HG02642 (cell line): ENCODE results near the gene UBE2S.
"Not testable (repeated sequence)": the region's sequence is repeated elsewhere in the genome, so short reads cannot be mapped to it uniquely, and the experiment has no call there.

Experiments
- ATAC-seq: cut with Tn5 transposase; IDR thresholded peaks from one replicate; pipeline ENCODE4 v1.9.1; 2021; ENCODE audit warnings: mild to moderate bottlenecking; ENCODE audit not compliant: unreplicated experiment, poor library complexity

UBE2S gene

GRCh38 chr19:55407550-55407799 lies at the start of gene UBE2S:
Gene UBE2S (minus strand): TSS chr19:55407788. CDS start chr19:55407589, 199 bp downstream.
- peak; percentile 28 for ATAC-seq

DNA sequence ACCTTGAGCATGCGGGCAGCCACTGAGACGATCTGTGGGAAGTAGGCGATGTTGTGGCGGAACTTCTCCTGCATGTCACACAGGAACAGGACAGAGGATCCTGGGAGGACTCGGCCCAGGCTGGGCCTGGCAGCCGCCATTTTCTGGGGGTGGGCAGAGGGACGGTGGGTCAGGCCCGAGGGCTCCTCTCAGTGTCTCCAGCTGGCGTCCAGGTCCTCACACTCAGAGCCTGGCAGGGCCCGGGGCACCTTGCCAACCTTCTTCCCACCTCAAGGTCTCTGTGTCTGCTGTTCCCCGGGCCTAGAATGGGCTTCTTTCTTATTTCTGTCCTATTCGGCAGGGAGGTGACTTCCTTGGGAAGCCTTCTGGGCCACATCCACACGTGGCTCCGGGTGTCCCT lies 48.8 kb upstream of the UBE2S start:
- no peak for ATAC-seq

- no peak for ATAC-seq
These were observed 48.1 kb upstream of the UBE2S start for GRCh38 chr19:55455576-55456235.

GRCh38 chr19:55454787-55455243 lies 47.2 kb upstream of the UBE2S start:
- no peak for ATAC-seq

DNA sequence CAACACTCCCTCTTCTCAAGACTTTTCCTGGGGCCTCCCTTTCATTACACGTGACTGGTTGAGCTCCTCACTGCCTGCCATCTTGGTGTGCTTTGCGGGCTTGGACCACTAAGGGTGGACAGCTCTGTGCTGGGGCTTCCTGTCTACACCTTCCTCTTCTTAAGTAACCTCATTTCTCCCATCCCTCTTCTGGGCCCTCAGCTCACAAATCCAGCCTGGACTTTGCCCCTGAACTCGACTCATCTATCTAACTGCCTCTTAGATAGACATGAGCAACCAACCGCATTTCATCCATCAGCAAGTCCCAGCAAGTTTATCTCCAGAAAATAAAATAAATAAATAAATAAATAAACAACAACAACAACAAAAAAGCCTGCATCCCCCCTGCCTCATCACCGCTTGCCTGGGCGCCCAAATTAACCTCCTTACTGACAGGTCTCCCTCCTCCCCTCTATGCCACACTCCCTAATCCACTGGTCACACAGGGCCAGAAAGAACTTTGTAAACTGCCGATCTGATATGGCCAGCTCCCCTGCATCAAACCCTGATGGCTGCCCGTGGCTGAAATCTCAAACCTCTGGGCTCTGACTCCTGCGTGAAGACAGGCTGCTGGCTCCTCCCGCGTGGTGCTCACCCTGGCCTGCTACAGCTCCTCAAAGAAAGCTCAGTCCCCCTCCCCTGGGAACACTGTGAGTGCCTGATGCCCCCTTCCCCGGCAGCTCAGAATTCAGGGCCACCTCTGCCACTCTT lies 46.1 kb upstream of the UBE2S start:
- ATAC-seq = no peak

DNA sequence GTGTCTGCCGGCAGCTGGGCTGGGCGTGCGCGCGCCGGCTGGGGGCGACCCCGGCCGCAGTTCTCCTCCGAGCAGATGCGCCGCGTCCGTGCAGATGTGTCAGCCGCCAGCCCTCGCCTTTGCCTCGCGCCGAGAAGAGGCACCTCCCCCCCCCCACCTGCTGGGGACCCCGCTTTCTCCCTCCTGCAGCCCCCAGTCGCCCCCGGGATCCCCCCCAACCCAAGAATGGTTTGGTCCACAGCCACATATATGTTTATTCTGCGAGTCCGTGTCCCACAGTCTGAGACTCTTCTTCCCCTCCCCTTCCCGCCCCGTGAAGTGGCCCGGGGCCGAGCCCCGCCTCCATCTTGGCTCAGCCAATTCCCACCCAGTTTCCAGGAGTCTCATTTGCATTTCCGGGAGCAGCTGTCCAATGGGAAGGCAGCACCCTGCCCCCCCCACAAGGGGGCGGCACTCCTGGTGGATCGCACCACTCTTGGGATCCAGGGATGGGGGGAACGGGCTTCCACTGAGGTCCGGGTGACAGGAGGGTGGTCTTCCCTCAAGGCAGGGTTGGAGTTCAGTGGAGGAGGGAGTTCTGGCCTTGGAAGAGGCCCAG lies 45.3 kb upstream of the UBE2S start:
- no peak for ATAC-seq

- no peak for ATAC-seq
These were observed 44.6 kb upstream of the UBE2S start for GRCh38 chr19:55451965-55452748.

- ATAC-seq = no peak
These were observed 43.8 kb upstream of the UBE2S start for GRCh38 chr19:55451163-55451964.

GRCh38 chr19:55449469-55449868 lies 41.9 kb upstream of the UBE2S start:
- ATAC-seq = no peak

- ATAC-seq = not testable (repeated sequence)
These were observed 40.5 kb upstream of the UBE2S start for GRCh38 chr19:55448175-55448490.

GRCh38 chr19:55447421-55448174 lies 40.0 kb upstream of the UBE2S start:
- ATAC-seq = no peak

GRCh38 chr19:55446060-55446459 lies 38.5 kb upstream of the UBE2S start:
- no peak for ATAC-seq

DNA sequence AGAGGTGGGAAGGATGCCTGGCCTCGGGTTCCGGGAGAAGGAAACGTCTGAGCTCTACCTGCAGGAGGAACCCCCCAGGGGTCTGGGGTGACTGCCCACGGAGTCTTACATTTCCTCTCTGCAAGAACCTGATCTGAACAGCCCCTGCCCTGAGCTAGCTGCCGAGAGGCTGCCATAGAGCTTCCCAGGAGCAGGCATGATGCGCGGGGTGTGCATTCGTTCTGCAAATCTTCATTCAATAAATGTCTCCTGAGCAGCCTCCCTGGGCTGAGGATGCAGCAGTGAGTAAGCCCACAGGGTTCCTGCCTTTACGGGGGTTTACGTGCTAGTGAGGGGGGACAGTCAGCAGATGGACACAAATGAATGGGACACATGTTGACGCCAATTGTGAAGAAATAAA lies 37.1 kb upstream of the UBE2S start:
- no peak for ATAC-seq

- no peak for ATAC-seq
These were observed 36.4 kb upstream of the UBE2S start for GRCh38 chr19:55443824-55444480.

GRCh38 chr19:55443045-55443823 lies 35.6 kb upstream of the UBE2S start, which contains the start of gene SHISA7:
Gene SHISA7 (minus strand): TSS chr19:55443300. CDS start chr19:55442863, 437 bp downstream.
- ATAC-seq = no peak

- no peak for ATAC-seq
These were observed 34.9 kb upstream of the UBE2S start for GRCh38 chr19:55442372-55442961.

GRCh38 chr19:55441692-55442321 lies 34.2 kb upstream of the UBE2S start:
- ATAC-seq = no peak
